OCI-LY7 (cell line): ENCODE measurements around the gene DNAH3. TPM values are rescaled to one million over a fixed set of nuclear protein-coding genes. Genes with fewer than 3 reads are reported as not detected.
A peak's percentile ranks its signal among the peaks of the same experiment; 100 is the strongest.

Experiments
- Bru-seq: library from RNA; stranded (reverse); fragments of 400-500 nt; gene quantifications from one replicate; lab custom pipeline; 2021; lab: Mats Ljungman, UMichigan
- BruChase-seq, 2 experiments: library from RNA; stranded (reverse); fragments of 400-500 nt; gene quantifications; one replicate each; lab custom pipeline; 2021; lab: Mats Ljungman, UMichigan
- BruUV-seq: library from RNA; stranded (reverse); fragments of 400-500 nt; replicated peaks from 2 replicates; lab custom pipeline; 2021; lab: Mats Ljungman, UMichigan
- CTCF ChIA-PET: fragments of 300-600 bp; sonication (Branson Sonifier 250); formaldehyde crosslinking; loops from one replicate; lab custom pipeline; 2022; ENCODE audit warnings: antibody characterized with exemption; ENCODE audit not compliant: unreplicated experiment; lab: Charles Lee
- POLR2A ChIA-PET: fragments of 300-600 bp; sonication (Branson Sonifier 250); formaldehyde crosslinking; loops from one replicate; lab custom pipeline; 2022; ENCODE audit warnings: antibody characterized with exemption; lab: Charles Lee
- DNase-seq: peaks from one replicate; pipeline ENCODE4 v3.0.0-alpha.2; 2015; ENCODE audit warnings: low spot score
- H2AFZ ChIP-seq: fragments of 200-600 bp; sonication (generic), shearing (Covaris generic); 2 replicates; pipeline ENCODE4 v1.6.1; 2014; ENCODE audit warnings: mild to moderate bottlenecking, antibody characterized with exemption, low read length, moderate library complexity
- H3K27ac ChIP-seq: fragments of 200-600 bp; sonication (generic); 2 replicates; pipeline ENCODE4 v1.5.1; 2014; ENCODE audit warnings: mixed run types, low read depth, mild to moderate bottlenecking, moderate library complexity, low read length, inconsistent platforms; ENCODE audit not compliant: poor library complexity, severe bottlenecking
- H3K36me3 ChIP-seq: fragments of 200-600 bp; sonication (generic); 2 replicates; pipeline ENCODE4 v1.6.1; 2014; ENCODE audit warnings: mild to moderate bottlenecking, antibody characterized with exemption, low read length, moderate library complexity, mixed read lengths; ENCODE audit not compliant: insufficient read depth
- H3K4me1 ChIP-seq: fragments of 200-600 bp; sonication (generic); 2 replicates; pipeline ENCODE4 v1.5.1; 2014; ENCODE audit warnings: mild to moderate bottlenecking, low read length; ENCODE audit not compliant: insufficient read depth, poor library complexity, severe bottlenecking
- H3K4me2 ChIP-seq: fragments of 200-600 bp; sonication (generic); 2 replicates; pipeline ENCODE4 v1.6.1; 2014; ENCODE audit warnings: mild to moderate bottlenecking, low read length
- H3K4me3 ChIP-seq: fragments of 200-600 bp; sonication (generic); 2 replicates; pipeline ENCODE4 v1.5.1; 2014; ENCODE audit warnings: mild to moderate bottlenecking, low read depth, low read length; ENCODE audit not compliant: poor library complexity, severe bottlenecking
- H3K79me2 ChIP-seq: fragments of 200-600 bp; sonication (generic); 2 replicates; pipeline ENCODE4 v1.6.1; 2016; ENCODE audit warnings: low read depth, mild to moderate bottlenecking, low read length, moderate library complexity, mixed read lengths; ENCODE audit not compliant: insufficient read depth
- H3K9me2 ChIP-seq: fragments of 200-600 bp; sonication (generic); 2 replicates; pipeline ENCODE4 v1.6.1; 2016; ENCODE audit warnings: mild to moderate bottlenecking, low read length, mixed read lengths; ENCODE audit not compliant: insufficient read depth
- H3K9me3 ChIP-seq: fragments of 200-600 bp; sonication (generic); 2 replicates; pipeline ENCODE4 v1.6.1; 2014; ENCODE audit warnings: mild to moderate bottlenecking, mixed run types, low read length, mixed read lengths
- H4K20me1 ChIP-seq: fragments of 200-600 bp; sonication (generic); 2 replicates; pipeline ENCODE4 v1.6.1; 2014; ENCODE audit warnings: mild to moderate bottlenecking, antibody characterized with exemption, low read length, moderate library complexity, mixed read lengths; ENCODE audit not compliant: insufficient read depth
- CTCF ChIP-seq: fragments of 200-600 bp; sonication (generic); conservative IDR thresholded peaks from 2 replicates; pipeline ENCODE4 v1.5.1; 2014; ENCODE audit warnings: mild to moderate bottlenecking, antibody characterized with exemption, low read length, moderate library complexity, mixed read lengths
- EZH2phosphoT487 ChIP-seq: fragments of 200-600 bp; sonication (generic); IDR thresholded peaks from 2 replicates; pipeline ENCODE4 v1.6.1; 2018; ENCODE audit warnings: low read depth, borderline replicate concordance, mild to moderate bottlenecking, mixed run types, antibody characterized with exemption, low read length, moderate library complexity, mixed read lengths
- intact Hi-C: fragments of 100-400 bp; cut with micrococcal nuclease; formaldehyde crosslinking; loops from one replicate; pipeline ENCODE4 v1.10.0; 2022; ENCODE audit not compliant: unreplicated experiment
- long read RNA-seq: library from polyadenylated mRNA; stranded (forward); transcript quantifications from one replicate; pipeline ENCODE4 v2.0.0, GENCODE V29; 2022
- total RNA-seq, 2 experiments: library from RNA; depleted of rRNA in 1 of 2; stranded (reverse); fragments of >200 nt in 1 of 2; shearing (Covaris generic) in 1 of 2; gene quantifications; 2 replicates each; pipeline ENCODE4 v1.2.3, GENCODE V29; 2014 to 2022

The DNAH3 gene
- total RNA-seq (2014; rRNA removed; shearing (Covaris generic)) (not detected in 2 replicates), total RNA-seq (2022) (not detected in 2 replicates), Bru-seq, nascent RNA (percentile 2 among the genes with signal in this experiment), BruChase-seq, experiment 1, labeled RNA remaining after a 6-hour chase (percentile 1 among the genes with signal in this experiment), BruChase-seq, experiment 2, labeled RNA remaining after a 2-hour chase (not detected)
- long read RNA-seq, partial matches to known transcripts = 0 of 9 reads
- long read RNA-seq, other reads (novel, unspliced or antisense) = 9 of 9 reads

GRCh38 chr16:21150375-21151001 is at the start of gene DNAH3:
Gene DNAH3 (minus strand): TSS chr16:21150846. CDS start chr16:21150319, 527 bp downstream.
- H3K27ac ChIP-seq = no peak within 1 kb of the TSS
- H3K9me2 ChIP-seq = no peaks in the 10 kb centered on the region
- ChIA-PET POLR2A (interaction anchor here (0.6 kb wide), 1 partner anchor 257 kb away, joined by 3 read pairs; no protein-coding TSS in a partner anchor), CTCF (interaction anchor here (0.5 kb wide), 1 partner anchor 9 kb away, joined by 19 read pairs; no protein-coding TSS in a partner anchor)
- BruUV-seq = no TSS peak
- no peaks in the 10 kb centered on the region for H3K4me1 ChIP-seq
- TF ChIP-seq CTCF = no peak
- no peak for TF ChIP-seq EZH2phosphoT487
- H3K9me3 ChIP-seq = no peaks in the 10 kb centered on the region
- no peak within 1 kb of the TSS for H3K4me3 ChIP-seq
- H2AFZ ChIP-seq = no peak within 1 kb of the TSS
- intact Hi-C loops = no loop called here
- no peaks in the 10 kb centered on the region for H3K79me2 ChIP-seq
- H4K20me1 ChIP-seq = no peaks in the 10 kb centered on the region
- no peak within 1 kb of the TSS for H3K4me2 ChIP-seq
- H3K36me3 ChIP-seq = no peaks in the 10 kb centered on the region
- DNase-seq = no peak

- H2AFZ ChIP-seq = no peak overlapping the region
- ChIA-PET POLR2A (interaction anchor here (0.6 to 1.1 kb wide), 3 partner anchors 22 to 1498 kb away, joined by 3 to 8 read pairs (median 3); no protein-coding TSS in a partner anchor), CTCF (no interaction called here)
- no peaks in the 10 kb centered on the region for H3K36me3 ChIP-seq
- H4K20me1 ChIP-seq = no peaks in the 10 kb centered on the region
- no peak for DNase-seq
- no peaks in the 10 kb centered on the region for H3K9me3 ChIP-seq
- no peak overlapping the region for H3K4me2 ChIP-seq
- no peak overlapping the region for H3K4me3 ChIP-seq
- H3K27ac ChIP-seq = no peak overlapping the region
- no peaks in the 10 kb centered on the region for H3K4me1 ChIP-seq
- TF ChIP-seq EZH2phosphoT487 (no peak), CTCF (no peak)
- intact Hi-C loops = no loop called here
- BruUV-seq = no TSS peak
- no peaks in the 10 kb centered on the region for H3K79me2 ChIP-seq
- H3K9me2 ChIP-seq = no peaks in the 10 kb centered on the region
These were observed 49.1 kb upstream of the DNAH3 start for GRCh38 chr16:21199607-21200218.
